Measurements from ENCODE around the gene LPCAT1.
A peak's percentile ranks its signal among the peaks of the same experiment; 100 is the strongest.
"Not testable (repeated sequence)": the region's sequence is repeated elsewhere in the genome, so short reads cannot be mapped to it uniquely, and the experiment has no call there.

Gene LPCAT1

GRCh38 chr5:1523793-1524480 is at the start of gene LPCAT1:
Gene LPCAT1, minus strand, starts transcription at chr5:1523960. Its CDS starts 116 bp downstream, at chr5:1523844.
- DNase-seq, result peak; percentile 71

GRCh38 chr5:1571875-1572274 is 48.1 kb upstream of the LPCAT1 start:
- DNase-seq, result not testable (repeated sequence)

GRCh38 chr5:1570975-1571374 is 47.2 kb upstream of the LPCAT1 start:
- no peak for DNase-seq

GRCh38 chr5:1568201-1568979 is 44.6 kb upstream of the LPCAT1 start:
- no peak for DNase-seq

- DNase-seq, result not testable (repeated sequence)
Observed at GRCh38 chr5:1567527-1568200, 43.9 kb upstream of the LPCAT1 start.

GRCh38 chr5:1565737-1566734 is 42.3 kb upstream of the LPCAT1 start:
- DNase-seq, result no peak

GRCh38 chr5:1564824-1565736 is 41.3 kb upstream of the LPCAT1 start:
- DNase-seq, result no peak

- no peak for DNase-seq
Observed at GRCh38 chr5:1564182-1564748, 40.5 kb upstream of the LPCAT1 start.

- no peak for DNase-seq
Observed at GRCh38 chr5:1563617-1564181, 39.9 kb upstream of the LPCAT1 start.

- no peak for DNase-seq
Observed at GRCh38 chr5:1563051-1563461, 39.3 kb upstream of the LPCAT1 start.

- DNase-seq, result no peak
Observed at GRCh38 chr5:1562599-1562998, 38.8 kb upstream of the LPCAT1 start.

GRCh38 chr5:1561402-1561929 is 37.7 kb upstream of the LPCAT1 start:
- DNase-seq, result no peak

- DNase-seq, result not testable (repeated sequence)
Observed at GRCh38 chr5:1560499-1560898, 36.7 kb upstream of the LPCAT1 start.

- no peak for DNase-seq
Observed at GRCh38 chr5:1558944-1559343, 35.2 kb upstream of the LPCAT1 start.

GRCh38 chr5:1557114-1557873 is 33.5 kb upstream of the LPCAT1 start:
- DNase-seq, result no peak

- DNase-seq, result no peak
Observed at GRCh38 chr5:1555808-1556731, 32.3 kb upstream of the LPCAT1 start.

GRCh38 chr5:1555011-1555807 is 31.4 kb upstream of the LPCAT1 start:
- peak; percentile 14 for DNase-seq

All from COR-L47 (cell line).